ENCODE results near the gene POLD4. TPM values are rescaled to one million over a fixed set of nuclear protein-coding genes. Genes with fewer than 3 reads are reported as not detected.

The POLD4 gene
- total and polyA plus RNA-seq, 2 of the 13 experiments (the other 11 are each of a cell fraction or from before 2014, with no cell fraction given): 10.5 to 27.4 TPM

DNA sequence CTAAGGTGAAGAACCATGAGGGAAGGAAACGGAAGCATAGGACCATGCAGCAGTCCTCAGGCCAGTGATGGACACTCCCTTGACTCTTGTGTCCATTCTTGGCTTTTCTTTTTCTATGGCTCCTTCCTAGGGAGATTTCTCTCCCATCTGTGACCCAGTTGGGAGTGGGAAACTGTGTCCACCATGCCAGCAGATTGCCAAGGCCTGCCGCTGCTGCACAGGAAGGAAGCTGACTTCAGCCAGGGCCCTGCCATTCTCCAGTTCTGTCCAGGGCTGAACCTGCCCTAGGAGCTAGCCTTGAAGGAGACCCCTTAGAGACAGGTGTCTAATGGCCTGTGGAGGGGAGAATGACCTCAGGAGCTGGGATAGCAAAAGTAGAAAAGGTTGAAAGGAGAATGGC is 32.7 kb downstream of the POLD4 start (continued):
- TF ChIP-seq, protein P1, sequence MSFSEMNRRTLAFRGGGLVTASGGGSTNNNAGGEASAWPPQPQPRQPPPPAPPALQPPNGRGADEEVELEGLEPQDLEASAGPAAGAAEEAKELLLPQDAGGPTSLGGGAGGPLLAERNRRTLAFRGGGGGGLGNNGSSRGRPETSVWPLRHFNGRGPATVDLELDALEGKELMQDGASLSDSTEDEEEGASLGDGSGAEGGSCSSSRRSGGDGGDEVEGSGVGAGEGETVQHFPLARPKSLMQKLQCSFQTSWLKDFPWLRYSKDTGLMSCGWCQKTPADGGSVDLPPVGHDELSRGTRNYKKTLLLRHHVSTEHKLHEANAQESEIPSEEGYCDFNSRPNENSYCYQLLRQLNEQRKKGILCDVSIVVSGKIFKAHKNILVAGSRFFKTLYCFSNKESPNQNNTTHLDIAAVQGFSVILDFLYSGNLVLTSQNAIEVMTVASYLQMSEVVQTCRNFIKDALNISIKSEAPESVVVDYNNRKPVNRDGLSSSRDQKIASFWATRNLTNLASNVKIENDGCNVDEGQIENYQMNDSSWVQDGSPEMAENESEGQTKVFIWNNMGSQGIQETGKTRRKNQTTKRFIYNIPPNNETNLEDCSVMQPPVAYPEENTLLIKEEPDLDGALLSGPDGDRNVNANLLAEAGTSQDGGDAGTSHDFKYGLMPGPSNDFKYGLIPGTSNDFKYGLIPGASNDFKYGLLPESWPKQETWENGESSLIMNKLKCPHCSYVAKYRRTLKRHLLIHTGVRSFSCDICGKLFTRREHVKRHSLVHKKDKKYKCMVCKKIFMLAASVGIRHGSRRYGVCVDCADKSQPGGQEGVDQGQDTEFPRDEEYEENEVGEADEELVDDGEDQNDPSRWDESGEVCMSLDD (CRISPR knock-in tag; IDR thresholded peaks at IDR 0.05; ENCODE audit: borderline replicate concordance): no peak

DNA sequence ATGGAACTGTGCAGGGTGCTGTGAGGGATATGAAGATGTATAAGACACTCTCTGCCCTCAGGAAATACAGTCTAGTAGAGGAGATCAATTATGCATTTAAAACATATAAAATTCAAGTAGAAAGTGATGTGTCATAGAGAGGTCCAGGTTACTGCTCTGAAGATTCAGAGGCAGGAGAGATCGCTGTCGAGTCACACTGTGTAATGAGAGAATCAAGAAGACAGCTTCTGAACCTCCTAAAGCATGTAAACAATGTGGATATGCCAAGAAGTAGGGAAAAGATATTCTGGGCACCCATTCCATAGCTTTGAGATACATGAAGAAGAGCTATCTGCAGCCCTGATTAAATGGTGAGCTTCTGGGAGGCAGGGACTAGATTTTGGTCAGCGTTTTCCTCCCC is 33.3 kb downstream of the POLD4 start:
- Histone ChIP-seq H3K27ac (ENCODE audit: extremely low read length, insufficient read depth, low read length) (no peak overlapping the region), H3K4me1 (ENCODE audit: insufficient read depth, low read length) (peaks cover 15% of the 10 kb centered on the region), H2AFZ (ENCODE audit: low read length) (no peak overlapping the region), H3K9me3 (ENCODE audit: low read length) (no peaks in the 10 kb centered on the region), H3K36me3 (replicated peaks in 1 of 2; ENCODE audit: control insufficient read depth in 1 of 2, insufficient read depth in 2 of 2, low read length in 2 of 2) (no peaks in the 10 kb centered on the region), H3K27me3 (ENCODE audit: control insufficient read depth in 1 of 2, insufficient read depth in 2 of 2, low read length in 2 of 2) (no peaks in the 10 kb centered on the region), H4K20me1 (ENCODE audit: insufficient read depth, low read length) (no peaks in the 10 kb centered on the region), H3K4me2 (ENCODE audit: low read depth, low read length) (no peak overlapping the region), H3K4me3 (replicated peaks in 1 of 3; ENCODE audit: insufficient read depth in 1 of 3, low read depth in 2 of 3, low read length in 3 of 3) (no peak overlapping the region), H3K79me2 (ENCODE audit: insufficient read depth, low read length) (no peaks in the 10 kb centered on the region), H3K9ac (ENCODE audit: insufficient read depth, low read depth, low read length) (no peak overlapping the region)
- ATAC-seq (no peak), FAIRE-seq (no peak), DNase-seq (ENCODE audit: low spot score) (no peak)
- no TSS peak for BruUV-seq (replicated peaks)
- WGBS (ENCODE audit: low lambda C conversion rate): 92% methylated on average over 3 of the region's 3 CpGs
- in situ Hi-C loops (cut with HindIII; ENCODE audit: extremely low pct_ligation_motif_present, low pct_unique_long_range_greater_than_20kb): no loop called here
- ChIA-PET POLR2A (no interaction called here), CTCF (ENCODE audit: low intra/inter-chr PET ratio, low total read pairs) (no interaction called here)
- intact Hi-C loops (cut with micrococcal nuclease; ENCODE audit: unreplicated experiment): no loop called here
- TF ChIP-seq, protein P2, sequence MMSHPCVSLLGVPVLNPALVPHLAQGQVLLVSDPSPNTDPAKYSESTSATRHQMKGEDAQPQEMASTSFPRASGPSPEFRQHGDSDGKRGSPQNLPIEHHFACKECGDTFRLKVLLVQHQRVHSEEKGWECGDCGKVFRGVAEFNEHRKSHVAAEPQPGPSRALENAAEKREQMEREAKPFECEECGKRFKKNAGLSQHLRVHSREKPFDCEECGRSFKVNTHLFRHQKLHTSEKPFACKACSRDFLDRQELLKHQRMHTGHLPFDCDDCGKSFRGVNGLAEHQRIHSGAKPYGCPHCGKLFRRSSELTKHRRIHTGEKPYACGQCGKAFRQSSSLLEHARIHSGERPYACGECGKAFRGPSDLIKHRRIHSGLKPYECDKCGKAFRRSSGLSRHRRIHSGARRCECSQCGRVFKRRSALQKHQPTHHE (CRISPR knock-in tag; IDR thresholded peaks at IDR 0.05; ENCODE audit: borderline replicate concordance): no peak
- TF ChIP-seq ARNTL (CRISPR knock-in tag; IDR thresholded peaks at IDR 0.05): no peak
- TF ChIP-seq, protein P3, sequence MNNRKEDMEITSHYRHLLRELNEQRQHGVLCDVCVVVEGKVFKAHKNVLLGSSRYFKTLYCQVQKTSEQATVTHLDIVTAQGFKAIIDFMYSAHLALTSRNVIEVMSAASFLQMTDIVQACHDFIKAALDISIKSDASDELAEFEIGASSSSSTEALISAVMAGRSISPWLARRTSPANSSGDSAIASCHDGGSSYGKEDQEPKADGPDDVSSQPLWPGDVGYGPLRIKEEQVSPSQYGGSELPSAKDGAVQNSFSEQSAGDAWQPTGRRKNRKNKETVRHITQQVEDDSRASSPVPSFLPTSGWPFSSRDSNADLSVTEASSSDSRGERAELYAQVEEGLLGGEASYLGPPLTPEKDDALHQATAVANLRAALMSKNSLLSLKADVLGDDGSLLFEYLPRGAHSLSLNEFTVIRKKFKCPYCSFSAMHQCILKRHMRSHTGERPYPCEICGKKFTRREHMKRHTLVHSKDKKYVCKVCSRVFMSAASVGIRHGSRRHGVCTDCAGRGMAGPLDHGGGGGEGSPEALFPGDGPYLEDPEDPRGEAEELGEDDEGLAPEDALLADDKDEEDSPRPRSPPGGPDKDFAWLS (CRISPR knock-in tag; IDR thresholded peaks at IDR 0.05; ENCODE audit: borderline replicate concordance): no peak
- no peak for TF ChIP-seq RFX1 (IDR thresholded peaks at IDR 0.05)
- TF ChIP-seq, protein P4, sequence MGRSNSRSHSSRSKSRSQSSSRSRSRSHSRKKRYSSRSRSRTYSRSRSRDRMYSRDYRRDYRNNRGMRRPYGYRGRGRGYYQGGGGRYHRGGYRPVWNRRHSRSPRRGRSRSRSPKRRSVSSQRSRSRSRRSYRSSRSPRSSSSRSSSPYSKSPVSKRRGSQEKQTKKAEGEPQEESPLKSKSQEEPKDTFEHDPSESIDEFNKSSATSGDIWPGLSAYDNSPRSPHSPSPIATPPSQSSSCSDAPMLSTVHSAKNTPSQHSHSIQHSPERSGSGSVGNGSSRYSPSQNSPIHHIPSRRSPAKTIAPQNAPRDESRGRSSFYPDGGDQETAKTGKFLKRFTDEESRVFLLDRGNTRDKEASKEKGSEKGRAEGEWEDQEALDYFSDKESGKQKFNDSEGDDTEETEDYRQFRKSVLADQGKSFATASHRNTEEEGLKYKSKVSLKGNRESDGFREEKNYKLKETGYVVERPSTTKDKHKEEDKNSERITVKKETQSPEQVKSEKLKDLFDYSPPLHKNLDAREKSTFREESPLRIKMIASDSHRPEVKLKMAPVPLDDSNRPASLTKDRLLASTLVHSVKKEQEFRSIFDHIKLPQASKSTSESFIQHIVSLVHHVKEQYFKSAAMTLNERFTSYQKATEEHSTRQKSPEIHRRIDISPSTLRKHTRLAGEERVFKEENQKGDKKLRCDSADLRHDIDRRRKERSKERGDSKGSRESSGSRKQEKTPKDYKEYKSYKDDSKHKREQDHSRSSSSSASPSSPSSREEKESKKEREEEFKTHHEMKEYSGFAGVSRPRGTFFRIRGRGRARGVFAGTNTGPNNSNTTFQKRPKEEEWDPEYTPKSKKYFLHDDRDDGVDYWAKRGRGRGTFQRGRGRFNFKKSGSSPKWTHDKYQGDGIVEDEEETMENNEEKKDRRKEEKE (IDR thresholded peaks at IDR 0.05): no peak
- TF ChIP-seq ZBTB3 (CRISPR knock-in tag; IDR thresholded peaks at IDR 0.05; ENCODE audit: borderline replicate concordance, low read depth): no peak
- TF ChIP-seq GABPA (IDR thresholded peaks at IDR 0.05; ENCODE audit: low read depth, low read length): no peak
- TF ChIP-seq GABPA (CRISPR knock-in tag; IDR thresholded peaks at IDR 0.05; ENCODE audit: low read depth): no peak
- TF ChIP-seq RXRA (CRISPR knock-in tag; IDR thresholded peaks at IDR 0.05): no peak
- no peak for TF ChIP-seq TMF1 (CRISPR knock-in tag; IDR thresholded peaks at IDR 0.05; ENCODE audit: low read depth)
- no peak for TF ChIP-seq MIXL1 (CRISPR knock-in tag; IDR thresholded peaks at IDR 0.05)
- TF ChIP-seq ZNF570 (CRISPR knock-in tag; IDR thresholded peaks at IDR 0.05; ENCODE audit: borderline replicate concordance): no peak
- TF ChIP-seq ZNF883 (CRISPR knock-in tag; IDR thresholded peaks at IDR 0.05; ENCODE audit: not compliant biosample characterization): no peak
